ENCODE results near the gene PLEKHG1.

Gene PLEKHG1

DNA sequence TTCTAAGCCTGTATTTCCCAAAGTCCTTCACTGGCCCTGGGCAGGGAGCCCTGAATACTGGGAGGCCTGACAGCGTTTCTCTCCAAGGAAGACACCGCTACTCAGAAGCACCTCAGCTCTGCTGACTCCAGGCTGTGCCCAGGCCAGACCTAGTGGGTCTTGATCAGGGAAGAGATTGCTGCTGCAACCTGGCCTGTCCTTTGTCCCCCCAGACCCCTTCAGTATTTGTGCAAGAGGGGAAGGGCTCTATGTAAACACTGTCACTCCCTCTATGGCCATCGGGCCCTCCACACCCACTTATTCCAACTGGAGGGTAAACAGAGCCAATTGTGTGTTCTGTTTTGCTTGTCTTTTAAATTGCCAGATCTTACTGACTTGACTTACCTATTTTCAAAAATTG lies 20.6 kb downstream of the PLEKHG1 start:
- DNase-seq (ENCODE audit: low read depth), result no peak

DNA sequence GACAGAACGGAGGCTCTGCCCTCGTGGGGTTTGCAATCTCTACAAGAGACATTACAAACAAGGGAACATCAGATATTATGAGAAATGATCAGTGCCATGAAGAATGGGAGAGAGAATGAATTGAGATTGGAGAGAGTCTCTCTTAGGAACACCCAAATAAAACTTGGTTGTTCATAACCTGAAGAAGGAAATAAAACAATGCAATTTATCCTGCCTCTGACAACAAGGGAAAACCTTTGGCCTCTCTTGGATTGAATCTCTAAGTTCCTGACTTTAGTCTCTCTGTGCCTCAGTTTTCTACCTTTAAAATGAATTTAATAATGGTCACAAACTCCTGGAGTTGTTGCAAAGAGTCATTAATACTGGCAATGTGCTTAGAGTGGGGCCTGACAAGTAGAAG lies 21.1 kb downstream of the PLEKHG1 start:
- DNase-seq (ENCODE audit: low read depth), result no peak

DNA sequence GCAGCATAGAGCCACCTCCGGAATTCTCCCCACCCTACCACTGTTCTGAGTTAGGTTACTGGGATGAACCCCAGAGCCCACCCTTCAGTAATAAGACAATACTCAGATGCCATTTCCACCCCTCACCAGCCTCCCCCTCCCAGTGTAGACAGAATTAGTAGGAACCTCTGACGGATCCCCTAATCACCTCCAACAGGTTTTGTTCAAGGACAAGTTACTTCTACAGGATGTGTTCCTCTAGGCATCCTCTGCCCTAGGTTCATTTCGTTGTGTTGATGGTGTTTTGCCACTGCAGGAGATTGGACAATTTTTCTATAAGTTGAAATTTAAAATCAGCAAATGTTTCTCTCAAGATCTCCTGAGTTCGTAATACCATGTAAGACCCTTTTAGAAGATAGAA lies 22.8 kb downstream of the PLEKHG1 start:
- DNase-seq (ENCODE audit: low read depth), result no peak

- no peak for DNase-seq (ENCODE audit: low read depth)
Observed at GRCh38 chr6:150622941-150623874, 23.5 kb downstream of the PLEKHG1 start.

GRCh38 chr6:150624191-150624590 lies 24.5 kb downstream of the PLEKHG1 start:
- DNase-seq (ENCODE audit: low read depth), result no peak

GRCh38 chr6:150625927-150626326 lies 26.2 kb downstream of the PLEKHG1 start:
- no peak for DNase-seq (ENCODE audit: low read depth)

DNA sequence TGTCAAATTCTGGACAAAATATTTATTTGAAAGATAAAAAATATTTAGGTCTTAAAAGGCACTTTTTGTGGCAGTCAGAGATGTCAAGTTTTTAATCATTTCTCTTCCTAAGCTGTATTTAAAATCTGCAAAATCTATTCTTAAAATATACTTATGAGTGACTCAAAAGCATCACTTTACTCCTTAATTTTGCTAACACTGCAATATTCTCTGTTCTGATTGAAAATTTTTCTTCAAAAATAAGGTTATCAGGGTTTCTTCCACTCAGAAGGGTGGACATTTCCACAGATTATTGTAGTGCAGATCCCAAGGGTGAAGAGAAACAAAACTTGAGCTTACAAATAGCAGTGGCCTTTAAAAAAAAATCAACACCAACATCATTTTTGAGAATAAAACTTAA lies 27.5 kb downstream of the PLEKHG1 start:
- DNase-seq (ENCODE audit: low read depth), result no peak

GRCh38 chr6:150627585-150628025 lies 27.9 kb downstream of the PLEKHG1 start:
- DNase-seq (ENCODE audit: low read depth), result no peak

DNA sequence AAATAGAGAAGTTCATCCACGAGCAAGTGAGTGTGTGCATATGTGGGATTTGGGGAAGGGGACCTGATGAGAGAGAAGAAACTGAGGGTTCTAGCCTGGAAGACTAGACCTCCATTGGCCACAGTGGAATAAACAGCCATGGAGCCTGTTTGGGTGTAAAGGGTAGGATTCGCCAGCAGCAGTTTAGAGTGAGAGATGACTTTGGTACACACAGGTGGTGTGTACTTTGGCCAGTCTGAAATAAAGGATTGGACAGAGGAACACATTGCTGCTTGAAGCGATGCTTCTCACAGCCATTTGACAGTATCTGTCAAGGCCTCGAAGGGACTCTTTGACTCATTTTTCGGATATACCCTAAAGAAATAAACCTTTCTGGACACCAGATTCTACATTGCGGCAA lies 29.2 kb downstream of the PLEKHG1 start:
- DNase-seq (ENCODE audit: low read depth), result no peak

GRCh38 chr6:150631283-150631983 lies 31.7 kb downstream of the PLEKHG1 start:
- DNase-seq (ENCODE audit: low read depth), result no peak

GRCh38 chr6:150631984-150632642 lies 32.4 kb downstream of the PLEKHG1 start:
- no peak for DNase-seq (ENCODE audit: low read depth)

DNA sequence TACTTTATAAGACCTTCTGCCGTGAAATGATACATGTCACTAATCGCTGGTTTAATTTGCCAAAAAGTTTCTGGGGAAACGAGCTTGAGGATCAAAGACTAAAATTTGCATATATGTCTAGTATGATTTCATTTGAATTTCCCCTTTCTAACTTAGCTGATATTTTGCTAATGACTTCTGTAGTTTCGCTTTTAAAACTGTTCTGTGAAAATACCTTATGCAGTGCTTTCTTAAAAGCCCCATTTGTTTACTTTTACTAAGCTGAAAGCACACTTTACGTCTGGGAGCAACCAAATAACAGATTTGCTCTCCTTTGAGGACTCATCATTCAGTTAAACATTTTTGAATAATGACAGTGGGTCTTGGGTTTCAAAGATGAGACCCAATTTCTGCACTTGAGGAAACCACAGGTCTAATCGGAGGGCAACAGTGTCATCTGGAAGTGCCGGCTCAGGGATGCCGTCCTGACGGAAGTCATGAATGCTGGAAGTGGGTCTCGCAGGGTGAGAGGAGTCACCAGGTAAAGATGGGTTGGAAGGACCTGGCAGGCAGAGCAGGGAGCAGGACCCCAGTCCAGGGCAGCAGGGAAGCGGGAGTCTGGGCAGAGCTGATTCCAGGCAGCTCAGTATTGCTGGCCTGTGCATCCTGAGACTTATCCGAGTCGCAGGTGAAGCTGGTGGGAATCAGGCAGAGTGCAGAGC lies 33.2 kb downstream of the PLEKHG1 start:
- DNase-seq (ENCODE audit: low read depth), result no peak

DNA sequence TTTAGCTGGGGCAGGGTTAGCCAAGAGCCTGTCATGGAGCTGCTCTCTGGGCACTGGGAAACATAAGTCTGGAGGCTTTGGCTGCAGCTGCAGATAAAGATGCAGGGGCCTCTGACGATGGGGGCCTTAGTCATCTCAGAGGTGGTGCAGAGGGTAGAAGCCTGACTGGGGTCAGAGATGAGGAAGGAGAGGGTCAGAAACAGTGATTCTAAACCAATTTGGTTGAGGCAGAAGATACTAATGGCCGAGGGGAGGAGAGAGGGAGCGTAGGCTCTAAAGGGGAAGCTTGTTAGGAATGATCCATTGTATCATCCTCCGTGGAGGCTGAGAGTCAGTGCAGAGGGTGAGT lies 33.8 kb downstream of the PLEKHG1 start:
- no peak for DNase-seq (ENCODE audit: low read depth)

DNA sequence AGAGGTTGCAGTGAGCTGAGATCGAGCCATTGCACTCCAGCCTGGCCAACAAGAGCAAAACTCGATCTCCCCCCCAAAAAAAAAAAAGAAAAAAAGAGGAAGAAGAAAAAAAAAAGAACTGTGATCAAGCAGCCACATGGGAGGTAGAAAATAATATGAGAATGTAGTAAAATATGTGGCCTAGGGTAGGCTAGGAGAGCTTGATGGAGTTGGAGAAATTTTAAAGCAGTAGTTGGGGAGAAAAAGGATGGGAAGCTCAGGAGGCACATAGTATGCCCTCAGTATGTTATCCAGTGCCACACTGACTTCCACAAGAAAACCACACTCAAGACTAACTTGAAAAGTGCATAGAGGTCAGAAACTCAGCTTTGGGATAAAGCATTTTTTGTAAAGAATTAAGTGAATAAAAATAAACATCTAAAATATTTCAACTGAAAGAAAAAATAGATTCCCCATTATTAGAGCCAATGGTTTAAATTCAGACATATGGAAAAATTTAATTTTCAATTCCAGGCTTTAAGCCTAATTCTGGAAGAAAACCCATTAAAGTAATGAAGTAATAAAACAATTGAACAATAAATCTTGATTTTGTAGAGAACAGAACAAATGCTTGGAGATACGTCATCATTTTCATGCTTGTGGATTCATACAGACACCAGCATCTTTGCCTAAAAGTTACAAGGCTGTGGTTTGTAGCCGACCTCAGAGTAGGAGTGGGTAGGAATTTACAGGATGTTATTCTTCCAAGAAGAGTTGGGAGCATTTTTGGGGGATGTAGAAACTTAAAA lies 34.7 kb downstream of the PLEKHG1 start:
- DNase-seq (ENCODE audit: low read depth), result no peak

DNA sequence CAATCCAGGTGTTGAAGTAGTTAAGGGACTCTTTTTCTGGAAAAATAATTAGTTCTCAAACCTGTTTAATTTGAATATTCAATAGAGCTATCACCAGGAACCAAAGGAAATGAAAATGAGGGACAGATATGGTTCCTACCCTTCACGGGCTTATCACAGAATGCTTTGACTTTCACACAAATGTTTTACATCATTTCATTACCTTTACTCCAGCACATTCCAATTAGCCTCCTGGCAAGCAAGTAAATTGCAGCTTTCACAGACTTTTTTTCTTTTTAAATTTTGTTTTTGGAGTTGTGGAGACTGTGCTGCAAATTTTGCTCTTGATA lies 35.2 kb downstream of the PLEKHG1 start:
- DNase-seq (ENCODE audit: low read depth), result no peak

DNA sequence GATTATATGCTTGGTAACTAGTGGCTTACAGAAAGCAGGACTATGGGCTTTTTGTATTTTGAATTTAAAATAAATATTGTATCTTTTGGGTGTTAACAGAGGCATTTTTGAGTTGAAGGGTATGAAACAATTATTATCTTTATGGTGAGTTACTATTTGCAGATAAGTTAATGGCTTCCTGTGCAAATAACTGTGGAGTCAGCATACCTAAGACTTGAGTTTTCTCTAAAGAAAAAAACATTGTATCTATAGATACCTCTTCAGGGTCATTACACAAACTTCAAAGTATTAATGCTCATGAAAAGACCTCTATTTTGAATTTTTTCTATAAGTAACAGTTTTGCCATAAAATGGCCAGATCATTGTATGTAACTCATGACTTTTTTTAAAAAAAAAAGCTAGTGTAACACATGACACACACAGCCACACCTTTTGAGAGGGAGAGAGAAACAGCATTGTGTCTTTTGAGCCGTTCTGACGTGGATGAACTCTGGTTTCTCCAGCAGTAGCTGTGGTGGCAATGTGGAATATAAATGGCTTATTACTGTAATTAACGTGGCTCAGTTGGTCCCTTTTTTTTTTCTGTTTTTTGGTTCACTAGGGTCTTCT lies 36.3 kb downstream of the PLEKHG1 start:
- no peak for DNase-seq (ENCODE audit: low read depth)

DNA sequence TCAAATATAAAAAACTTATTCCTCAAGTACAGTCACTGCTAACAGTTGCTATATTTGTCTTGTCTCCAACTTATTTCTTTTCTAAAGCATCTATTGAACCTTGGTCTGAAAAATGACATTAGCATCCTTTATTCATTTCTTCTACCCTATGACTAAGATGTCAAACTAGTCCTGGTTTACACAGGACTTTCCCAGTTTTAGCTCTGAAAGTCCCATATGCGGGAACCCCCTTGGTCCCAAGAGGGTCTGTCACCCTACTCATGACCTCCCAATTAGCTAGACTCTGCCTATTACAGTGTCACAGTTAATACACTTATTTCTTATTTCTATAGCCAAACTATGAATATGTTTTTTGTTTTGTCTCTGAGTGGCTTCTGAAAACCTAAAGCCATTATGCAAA lies 37.1 kb downstream of the PLEKHG1 start:
- DNase-seq (ENCODE audit: low read depth), result no peak

- DNase-seq (ENCODE audit: low read depth), result no peak
Observed at GRCh38 chr6:150637266-150637665, 37.6 kb downstream of the PLEKHG1 start.

GRCh38 chr6:150638267-150638666 lies 38.6 kb downstream of the PLEKHG1 start:
- no peak for DNase-seq (ENCODE audit: low read depth)

- DNase-seq (ENCODE audit: low read depth), result no peak
Observed at GRCh38 chr6:150638765-150639164, 39.1 kb downstream of the PLEKHG1 start.

- no peak for DNase-seq (ENCODE audit: low read depth)
Observed at GRCh38 chr6:150639823-150640331, 40.2 kb downstream of the PLEKHG1 start.
